ENCODE results near the gene CTSL.
"Not testable (repeated sequence)": the region's sequence is repeated elsewhere in the genome, so short reads cannot be mapped to it uniquely, and the experiment has no call there.

The CTSL gene

GRCh38 chr9:87751868-87752267 is 25.9 kb downstream of the CTSL start (continued):
- TF ChIP-seq, protein P1, sequence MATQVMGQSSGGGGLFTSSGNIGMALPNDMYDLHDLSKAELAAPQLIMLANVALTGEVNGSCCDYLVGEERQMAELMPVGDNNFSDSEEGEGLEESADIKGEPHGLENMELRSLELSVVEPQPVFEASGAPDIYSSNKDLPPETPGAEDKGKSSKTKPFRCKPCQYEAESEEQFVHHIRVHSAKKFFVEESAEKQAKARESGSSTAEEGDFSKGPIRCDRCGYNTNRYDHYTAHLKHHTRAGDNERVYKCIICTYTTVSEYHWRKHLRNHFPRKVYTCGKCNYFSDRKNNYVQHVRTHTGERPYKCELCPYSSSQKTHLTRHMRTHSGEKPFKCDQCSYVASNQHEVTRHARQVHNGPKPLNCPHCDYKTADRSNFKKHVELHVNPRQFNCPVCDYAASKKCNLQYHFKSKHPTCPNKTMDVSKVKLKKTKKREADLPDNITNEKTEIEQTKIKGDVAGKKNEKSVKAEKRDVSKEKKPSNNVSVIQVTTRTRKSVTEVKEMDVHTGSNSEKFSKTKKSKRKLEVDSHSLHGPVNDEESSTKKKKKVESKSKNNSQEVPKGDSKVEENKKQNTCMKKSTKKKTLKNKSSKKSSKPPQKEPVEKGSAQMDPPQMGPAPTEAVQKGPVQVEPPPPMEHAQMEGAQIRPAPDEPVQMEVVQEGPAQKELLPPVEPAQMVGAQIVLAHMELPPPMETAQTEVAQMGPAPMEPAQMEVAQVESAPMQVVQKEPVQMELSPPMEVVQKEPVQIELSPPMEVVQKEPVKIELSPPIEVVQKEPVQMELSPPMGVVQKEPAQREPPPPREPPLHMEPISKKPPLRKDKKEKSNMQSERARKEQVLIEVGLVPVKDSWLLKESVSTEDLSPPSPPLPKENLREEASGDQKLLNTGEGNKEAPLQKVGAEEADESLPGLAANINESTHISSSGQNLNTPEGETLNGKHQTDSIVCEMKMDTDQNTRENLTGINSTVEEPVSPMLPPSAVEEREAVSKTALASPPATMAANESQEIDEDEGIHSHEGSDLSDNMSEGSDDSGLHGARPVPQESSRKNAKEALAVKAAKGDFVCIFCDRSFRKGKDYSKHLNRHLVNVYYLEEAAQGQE (tag by site-specific recombination; IDR thresholded peaks at IDR 0.05) = peak; percentile 67

GRCh38 chr9:87753313-87753712 is 27.4 kb downstream of the CTSL start:
- no peaks in the 10 kb centered on the region for H3K36me3 ChIP-seq (ENCODE audit: control insufficient read depth in 2 of 2, insufficient read depth in 1 of 2, low read length in 2 of 2)
- POLR2A ChIA-PET = no interaction called here
- TF ChIP-seq SCRT2 (tag by site-specific recombination; IDR thresholded peaks at IDR 0.05) = no peak
- H3K27ac ChIP-seq (ENCODE audit: extremely low read depth, low read depth, low read length) = no peak overlapping the region
- H3K9me3 ChIP-seq (ENCODE audit: control insufficient read depth, insufficient read depth, low read depth, low read length) = no peaks in the 10 kb centered on the region
- H3K4me1 ChIP-seq (ENCODE audit: control insufficient read depth, insufficient read depth, low read length) = no peaks in the 10 kb centered on the region
- H3K4me3 ChIP-seq (ENCODE audit: low read depth, low read length) = no peak overlapping the region
- CTCF ChIA-PET = no interaction called here

- H3K4me3 ChIP-seq (ENCODE audit: low read depth, low read length); H3K4me1 ChIP-seq (ENCODE audit: control insufficient read depth, insufficient read depth, low read length); H3K27ac ChIP-seq (ENCODE audit: extremely low read depth, low read depth, low read length); H3K36me3 ChIP-seq (ENCODE audit: control insufficient read depth in 2 of 2, insufficient read depth in 1 of 2, low read length in 2 of 2); CTCF ChIA-PET; POLR2A ChIA-PET; H3K9me3 ChIP-seq (ENCODE audit: control insufficient read depth, insufficient read depth, low read depth, low read length): not testable (repeated sequence)
These were observed 32.4 kb downstream of the CTSL start for GRCh38 chr9:87758330-87758729.

DNA sequence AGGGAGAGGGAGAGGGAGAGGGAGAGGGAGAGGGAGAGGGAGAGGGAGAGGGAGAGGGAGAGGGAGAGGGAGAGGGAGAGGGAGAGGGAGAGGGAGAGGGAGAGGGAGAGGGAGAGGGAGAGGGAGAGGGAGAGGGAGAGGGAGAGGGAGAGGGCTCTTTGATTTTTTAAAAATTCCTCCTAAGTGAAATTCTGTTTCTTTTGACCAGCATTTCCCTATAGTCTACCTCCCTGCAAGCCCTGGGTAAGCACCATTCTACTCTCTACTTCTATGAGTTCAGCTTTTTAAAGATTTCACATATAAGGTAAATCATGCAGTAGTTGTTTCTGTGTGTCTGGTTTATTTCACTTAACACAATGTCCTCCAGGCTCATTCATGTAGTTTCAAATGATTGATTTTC is 34.1 kb downstream of the CTSL start:
- CTCF ChIA-PET; H3K9me3 ChIP-seq (ENCODE audit: control insufficient read depth, insufficient read depth, low read depth, low read length); H3K4me3 ChIP-seq (ENCODE audit: low read depth, low read length); H3K4me1 ChIP-seq (ENCODE audit: control insufficient read depth, insufficient read depth, low read length); H3K27ac ChIP-seq (ENCODE audit: extremely low read depth, low read depth, low read length); POLR2A ChIA-PET; H3K36me3 ChIP-seq (ENCODE audit: control insufficient read depth in 2 of 2, insufficient read depth in 1 of 2, low read length in 2 of 2): not testable (repeated sequence)

DNA sequence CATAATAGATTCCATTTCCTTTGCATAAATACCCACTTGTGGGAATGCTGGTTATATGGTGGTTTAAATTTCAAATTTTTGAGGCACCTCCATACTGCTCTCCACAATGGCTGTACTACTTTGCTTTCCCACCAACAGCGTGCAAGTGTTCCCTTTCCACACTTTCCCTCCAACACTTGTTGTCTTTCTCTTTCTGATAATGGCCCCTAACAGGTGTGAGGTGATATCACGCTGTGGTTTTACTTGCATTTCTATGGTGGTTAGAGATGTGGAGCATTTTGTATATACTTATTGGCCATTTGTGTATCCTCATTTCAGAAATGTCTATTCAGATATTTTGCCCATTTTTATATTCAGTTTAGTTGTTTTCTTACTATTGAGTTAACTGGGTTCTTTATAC is 34.6 kb downstream of the CTSL start:
- no peaks in the 10 kb centered on the region for H3K9me3 ChIP-seq (ENCODE audit: control insufficient read depth, insufficient read depth, low read depth, low read length)
- H3K27ac ChIP-seq (ENCODE audit: extremely low read depth, low read depth, low read length) = no peak overlapping the region
- POLR2A ChIA-PET = no interaction called here
- no peak overlapping the region for H3K4me3 ChIP-seq (ENCODE audit: low read depth, low read length)
- TF ChIP-seq, protein P2, sequence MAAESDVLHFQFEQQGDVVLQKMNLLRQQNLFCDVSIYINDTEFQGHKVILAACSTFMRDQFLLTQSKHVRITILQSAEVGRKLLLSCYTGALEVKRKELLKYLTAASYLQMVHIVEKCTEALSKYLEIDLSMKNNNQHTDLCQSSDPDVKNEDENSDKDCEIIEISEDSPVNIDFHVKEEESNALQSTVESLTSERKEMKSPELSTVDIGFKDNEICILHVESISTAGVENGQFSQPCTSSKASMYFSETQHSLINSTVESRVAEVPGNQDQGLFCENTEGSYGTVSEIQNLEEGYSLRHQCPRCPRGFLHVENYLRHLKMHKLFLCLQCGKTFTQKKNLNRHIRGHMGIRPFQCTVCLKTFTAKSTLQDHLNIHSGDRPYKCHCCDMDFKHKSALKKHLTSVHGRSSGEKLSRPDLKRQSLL (tag by site-specific recombination; IDR thresholded peaks at IDR 0.05) = no peak
- no peak for TF ChIP-seq ZBTB8A (tag by site-specific recombination; IDR thresholded peaks at IDR 0.05)
- TF ChIP-seq ZNF514 (tag by site-specific recombination; IDR thresholded peaks at IDR 0.05) = no peak
- 0 out of 2 replicates have a peak, but pooled peaks have one; percentile 29 for TF ChIP-seq SCRT2 (tag by site-specific recombination; IDR thresholded peaks at IDR 0.05)
- CTCF ChIA-PET = no interaction called here
- H3K4me1 ChIP-seq (ENCODE audit: control insufficient read depth, insufficient read depth, low read length) = no peaks in the 10 kb centered on the region
- no peaks in the 10 kb centered on the region for H3K36me3 ChIP-seq (ENCODE audit: control insufficient read depth in 2 of 2, insufficient read depth in 1 of 2, low read length in 2 of 2)

- POLR2A ChIA-PET = no interaction called here
- CTCF ChIA-PET = no interaction called here
- no peaks in the 10 kb centered on the region for H3K36me3 ChIP-seq (ENCODE audit: control insufficient read depth in 2 of 2, insufficient read depth in 1 of 2, low read length in 2 of 2)
- TF ChIP-seq, protein P3, sequence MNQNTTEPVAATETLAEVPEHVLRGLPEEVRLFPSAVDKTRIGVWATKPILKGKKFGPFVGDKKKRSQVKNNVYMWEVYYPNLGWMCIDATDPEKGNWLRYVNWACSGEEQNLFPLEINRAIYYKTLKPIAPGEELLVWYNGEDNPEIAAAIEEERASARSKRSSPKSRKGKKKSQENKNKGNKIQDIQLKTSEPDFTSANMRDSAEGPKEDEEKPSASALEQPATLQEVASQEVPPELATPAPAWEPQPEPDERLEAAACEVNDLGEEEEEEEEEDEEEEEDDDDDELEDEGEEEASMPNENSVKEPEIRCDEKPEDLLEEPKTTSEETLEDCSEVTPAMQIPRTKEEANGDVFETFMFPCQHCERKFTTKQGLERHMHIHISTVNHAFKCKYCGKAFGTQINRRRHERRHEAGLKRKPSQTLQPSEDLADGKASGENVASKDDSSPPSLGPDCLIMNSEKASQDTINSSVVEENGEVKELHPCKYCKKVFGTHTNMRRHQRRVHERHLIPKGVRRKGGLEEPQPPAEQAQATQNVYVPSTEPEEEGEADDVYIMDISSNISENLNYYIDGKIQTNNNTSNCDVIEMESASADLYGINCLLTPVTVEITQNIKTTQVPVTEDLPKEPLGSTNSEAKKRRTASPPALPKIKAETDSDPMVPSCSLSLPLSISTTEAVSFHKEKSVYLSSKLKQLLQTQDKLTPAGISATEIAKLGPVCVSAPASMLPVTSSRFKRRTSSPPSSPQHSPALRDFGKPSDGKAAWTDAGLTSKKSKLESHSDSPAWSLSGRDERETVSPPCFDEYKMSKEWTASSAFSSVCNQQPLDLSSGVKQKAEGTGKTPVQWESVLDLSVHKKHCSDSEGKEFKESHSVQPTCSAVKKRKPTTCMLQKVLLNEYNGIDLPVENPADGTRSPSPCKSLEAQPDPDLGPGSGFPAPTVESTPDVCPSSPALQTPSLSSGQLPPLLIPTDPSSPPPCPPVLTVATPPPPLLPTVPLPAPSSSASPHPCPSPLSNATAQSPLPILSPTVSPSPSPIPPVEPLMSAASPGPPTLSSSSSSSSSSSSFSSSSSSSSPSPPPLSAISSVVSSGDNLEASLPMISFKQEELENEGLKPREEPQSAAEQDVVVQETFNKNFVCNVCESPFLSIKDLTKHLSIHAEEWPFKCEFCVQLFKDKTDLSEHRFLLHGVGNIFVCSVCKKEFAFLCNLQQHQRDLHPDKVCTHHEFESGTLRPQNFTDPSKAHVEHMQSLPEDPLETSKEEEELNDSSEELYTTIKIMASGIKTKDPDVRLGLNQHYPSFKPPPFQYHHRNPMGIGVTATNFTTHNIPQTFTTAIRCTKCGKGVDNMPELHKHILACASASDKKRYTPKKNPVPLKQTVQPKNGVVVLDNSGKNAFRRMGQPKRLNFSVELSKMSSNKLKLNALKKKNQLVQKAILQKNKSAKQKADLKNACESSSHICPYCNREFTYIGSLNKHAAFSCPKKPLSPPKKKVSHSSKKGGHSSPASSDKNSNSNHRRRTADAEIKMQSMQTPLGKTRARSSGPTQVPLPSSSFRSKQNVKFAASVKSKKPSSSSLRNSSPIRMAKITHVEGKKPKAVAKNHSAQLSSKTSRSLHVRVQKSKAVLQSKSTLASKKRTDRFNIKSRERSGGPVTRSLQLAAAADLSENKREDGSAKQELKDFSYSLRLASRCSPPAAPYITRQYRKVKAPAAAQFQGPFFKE (tag by site-specific recombination; IDR thresholded peaks at IDR 0.05; ENCODE audit: borderline replicate concordance) = no peak
- TF ChIP-seq OVOL3 (tag by site-specific recombination; IDR thresholded peaks at IDR 0.05) (no peak), ZNF19 (tag by site-specific recombination; IDR thresholded peaks at IDR 0.05; ENCODE audit: low read depth) (no peak), ZNF302 (tag by site-specific recombination; IDR thresholded peaks at IDR 0.05; ENCODE audit: low read depth) (no peak)
These were observed 37.4 kb downstream of the CTSL start for GRCh38 chr9:87763286-87763685.

More at GRCh38 chr9:87763286-87763685, 37.4 kb downstream of the CTSL start:
- Histone ChIP-seq H3K4me3 (ENCODE audit: low read depth, low read length) (no peak overlapping the region), H3K27ac (ENCODE audit: extremely low read depth, low read depth, low read length) (no peak overlapping the region), H3K9me3 (ENCODE audit: control insufficient read depth, insufficient read depth, low read depth, low read length) (no peaks in the 10 kb centered on the region), H3K4me1 (ENCODE audit: control insufficient read depth, insufficient read depth, low read length) (no peaks in the 10 kb centered on the region)
